ENCODE data around the gene OR5AR1.

The OR5AR1 gene

DNA sequence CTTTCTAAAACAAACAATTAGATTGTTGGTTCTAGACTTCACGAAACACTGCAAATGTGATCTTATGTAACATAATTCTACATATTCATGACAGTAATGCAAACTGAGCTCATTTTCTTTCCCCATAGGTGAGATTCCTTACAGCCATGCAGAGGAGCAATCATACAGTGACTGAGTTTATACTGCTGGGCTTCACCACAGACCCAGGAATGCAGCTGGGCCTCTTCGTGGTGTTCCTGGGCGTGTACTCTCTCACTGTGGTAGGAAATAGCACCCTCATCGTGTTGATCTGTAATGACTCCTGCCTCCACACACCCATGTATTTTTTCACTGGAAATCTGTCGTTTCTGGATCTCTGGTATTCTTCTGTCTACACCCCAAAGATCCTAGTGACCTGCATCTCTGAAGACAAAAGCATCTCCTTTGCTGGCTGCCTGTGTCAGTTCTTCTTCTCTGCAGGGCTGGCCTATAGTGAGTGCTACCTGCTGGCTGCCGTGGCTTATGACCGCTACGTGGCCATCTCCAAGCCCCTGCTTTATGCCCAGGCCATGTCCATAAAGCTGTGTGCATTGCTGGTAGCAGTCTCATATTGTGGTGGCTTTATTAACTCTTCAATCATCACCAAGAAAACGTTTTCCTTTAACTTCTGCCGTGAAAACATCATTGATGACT is 36.9 kb downstream of the OR5AR1 start:
- no peak for ATAC-seq (replicated peaks; ENCODE audit: extremely low read depth, poor library complexity, severe bottlenecking)
- DNase-seq (ENCODE audit: low spot score in 2 of 2) = no peak
- Mint-ChIP-seq H3K9me3 (peaks cover 34% of the 10 kb centered on the region), H3K36me3 (ENCODE audit: insufficient read depth) (no peaks in the 10 kb centered on the region), H3K27me3 (no peaks in the 10 kb centered on the region), H3K4me1 (no peaks in the 10 kb centered on the region), H3K27ac (ENCODE audit: low read depth) (no peak overlapping the region), H3K4me3 (no peak overlapping the region)

DNA sequence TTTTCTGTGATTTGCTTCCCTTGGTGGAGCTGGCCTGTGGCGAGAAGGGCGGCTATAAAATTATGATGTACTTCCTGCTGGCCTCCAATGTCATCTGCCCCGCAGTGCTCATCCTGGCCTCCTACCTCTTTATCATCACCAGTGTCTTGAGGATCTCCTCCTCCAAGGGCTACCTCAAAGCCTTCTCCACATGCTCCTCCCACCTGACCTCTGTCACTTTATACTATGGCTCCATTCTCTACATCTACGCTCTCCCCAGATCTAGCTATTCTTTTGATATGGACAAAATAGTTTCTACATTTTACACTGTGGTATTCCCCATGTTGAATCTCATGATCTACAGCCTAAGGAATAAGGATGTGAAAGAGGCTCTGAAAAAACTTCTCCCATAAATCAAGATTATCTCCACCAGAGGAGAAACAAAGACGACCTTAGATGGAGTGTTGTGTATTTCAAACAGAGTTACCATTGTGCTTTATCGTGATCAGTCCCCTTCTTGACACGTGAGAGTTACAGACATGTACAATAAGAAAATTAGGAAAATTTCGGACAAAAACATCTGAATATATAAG is 37.5 kb downstream of the OR5AR1 start:
- no peak for DNase-seq (ENCODE audit: low spot score in 2 of 2)
- no peak for ATAC-seq (replicated peaks; ENCODE audit: extremely low read depth, poor library complexity, severe bottlenecking)
- no peaks in the 10 kb centered on the region for H3K36me3 Mint-ChIP-seq (ENCODE audit: insufficient read depth)
- no peak overlapping the region for H3K4me3 Mint-ChIP-seq
- H3K9me3 Mint-ChIP-seq = peaks cover 30% of the 10 kb centered on the region
- H3K27me3 Mint-ChIP-seq = no peaks in the 10 kb centered on the region
- no peak overlapping the region for H3K27ac Mint-ChIP-seq (ENCODE audit: low read depth)
- H3K4me1 Mint-ChIP-seq = no peaks in the 10 kb centered on the region

DNA sequence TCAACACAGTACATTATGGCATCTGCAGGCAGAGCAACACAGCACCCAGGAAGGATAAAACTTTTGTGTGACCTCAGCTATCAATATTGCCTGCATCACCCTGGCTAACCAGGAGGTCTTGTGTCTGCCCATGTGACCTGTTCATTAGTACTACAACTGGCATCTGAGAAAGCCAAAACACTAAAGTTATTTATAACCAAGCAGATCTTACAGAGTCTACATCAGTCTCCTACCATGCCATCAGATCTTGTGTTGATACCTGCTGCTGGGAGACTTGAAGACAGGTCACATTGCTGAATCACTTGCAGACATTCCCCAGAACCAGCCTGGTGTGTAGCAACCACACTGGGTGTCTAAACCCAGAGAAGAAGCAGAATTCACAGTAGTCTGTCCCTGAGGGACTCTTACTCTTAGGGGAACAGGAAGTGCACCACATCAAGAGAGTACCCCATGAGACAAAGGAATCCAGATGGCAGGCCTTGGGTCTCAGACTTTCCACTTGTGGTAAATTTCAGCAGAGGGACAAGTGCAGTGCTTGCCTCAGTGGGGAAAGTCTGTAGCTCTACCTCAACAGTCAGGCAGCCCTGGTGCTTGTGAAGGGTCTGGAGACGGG is 42.4 kb downstream of the OR5AR1 start:
- Mint-ChIP-seq H3K27me3 (no peaks in the 10 kb centered on the region), H3K4me3 (no peak overlapping the region), H3K4me1 (no peaks in the 10 kb centered on the region), H3K36me3 (ENCODE audit: insufficient read depth) (no peaks in the 10 kb centered on the region), H3K27ac (ENCODE audit: low read depth) (no peak overlapping the region), H3K9me3 (peaks cover 14% of the 10 kb centered on the region)
- no peak for ATAC-seq (replicated peaks; ENCODE audit: extremely low read depth, poor library complexity, severe bottlenecking)
- no peak for DNase-seq (ENCODE audit: low spot score in 2 of 2)

DNA sequence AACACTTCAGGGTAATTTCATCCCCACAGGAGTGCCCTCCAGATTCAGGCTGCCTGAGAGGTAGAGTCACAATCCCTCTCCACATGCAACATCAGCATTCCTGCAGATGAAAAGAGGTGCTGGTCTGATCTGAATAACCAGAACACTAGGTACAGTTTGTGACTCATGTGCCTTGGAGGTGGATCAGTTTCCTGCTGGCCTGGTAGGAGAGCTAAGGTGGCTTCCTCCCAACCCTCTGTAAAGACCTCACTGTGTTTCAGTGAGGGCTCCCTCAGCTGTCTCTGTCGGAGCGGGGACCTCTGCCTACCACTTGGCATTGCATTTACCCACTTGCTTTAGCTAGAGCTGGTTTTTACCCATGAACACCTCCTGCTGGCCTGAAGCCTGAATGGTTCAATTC is 43.0 kb downstream of the OR5AR1 start:
- H3K36me3 Mint-ChIP-seq (ENCODE audit: insufficient read depth) = no peaks in the 10 kb centered on the region
- no peaks in the 10 kb centered on the region for H3K27me3 Mint-ChIP-seq
- no peaks in the 10 kb centered on the region for H3K4me1 Mint-ChIP-seq
- no peak overlapping the region for H3K4me3 Mint-ChIP-seq
- H3K9me3 Mint-ChIP-seq = peaks cover 10% of the 10 kb centered on the region
- DNase-seq (ENCODE audit: low spot score in 2 of 2) (no peak), ATAC-seq (replicated peaks; ENCODE audit: extremely low read depth, poor library complexity, severe bottlenecking) (no peak)
- no peak overlapping the region for H3K27ac Mint-ChIP-seq (ENCODE audit: low read depth)

- DNase-seq (ENCODE audit: low spot score in 2 of 2) = no peak
- H3K27me3 Mint-ChIP-seq = no peaks in the 10 kb centered on the region
- no peak overlapping the region for H3K27ac Mint-ChIP-seq (ENCODE audit: low read depth)
- H3K36me3 Mint-ChIP-seq (ENCODE audit: insufficient read depth) = no peaks in the 10 kb centered on the region
- H3K4me3 Mint-ChIP-seq = no peak overlapping the region
- H3K4me1 Mint-ChIP-seq = no peaks in the 10 kb centered on the region
- ATAC-seq (replicated peaks; ENCODE audit: extremely low read depth, poor library complexity, severe bottlenecking) = no peak
- H3K9me3 Mint-ChIP-seq = peaks cover 28% of the 10 kb centered on the region
Observed at GRCh38 chr11:56714206-56714605, 50.7 kb downstream of the OR5AR1 start.

All from central memory CD8-positive, alpha-beta T cell (primary cell).